Erythroblast (primary cell): ENCODE data around the gene TTLL8.
"Not testable (repeated sequence)": the region's sequence is repeated elsewhere in the genome, so short reads cannot be mapped to it uniquely, and the experiment has no call there.

Experiments used
- DNase-seq, 2 experiments: peaks; one replicate each; lab custom pipeline; 2025; lab: John Stamatoyannopoulos, UW
- GATA1 ChIP-seq: IDR thresholded peaks from 2 replicates; pipeline ENCODE4 v1.6.1; 2011; ENCODE audit warnings: low read depth, mild to moderate bottlenecking, control low read depth, low read length, moderate library complexity
- POLR2A ChIP-seq: IDR thresholded peaks from 2 replicates; pipeline ENCODE4 v1.6.1; 2011; ENCODE audit warnings: mild to moderate bottlenecking, low read length

TTLL8 gene

DNA sequence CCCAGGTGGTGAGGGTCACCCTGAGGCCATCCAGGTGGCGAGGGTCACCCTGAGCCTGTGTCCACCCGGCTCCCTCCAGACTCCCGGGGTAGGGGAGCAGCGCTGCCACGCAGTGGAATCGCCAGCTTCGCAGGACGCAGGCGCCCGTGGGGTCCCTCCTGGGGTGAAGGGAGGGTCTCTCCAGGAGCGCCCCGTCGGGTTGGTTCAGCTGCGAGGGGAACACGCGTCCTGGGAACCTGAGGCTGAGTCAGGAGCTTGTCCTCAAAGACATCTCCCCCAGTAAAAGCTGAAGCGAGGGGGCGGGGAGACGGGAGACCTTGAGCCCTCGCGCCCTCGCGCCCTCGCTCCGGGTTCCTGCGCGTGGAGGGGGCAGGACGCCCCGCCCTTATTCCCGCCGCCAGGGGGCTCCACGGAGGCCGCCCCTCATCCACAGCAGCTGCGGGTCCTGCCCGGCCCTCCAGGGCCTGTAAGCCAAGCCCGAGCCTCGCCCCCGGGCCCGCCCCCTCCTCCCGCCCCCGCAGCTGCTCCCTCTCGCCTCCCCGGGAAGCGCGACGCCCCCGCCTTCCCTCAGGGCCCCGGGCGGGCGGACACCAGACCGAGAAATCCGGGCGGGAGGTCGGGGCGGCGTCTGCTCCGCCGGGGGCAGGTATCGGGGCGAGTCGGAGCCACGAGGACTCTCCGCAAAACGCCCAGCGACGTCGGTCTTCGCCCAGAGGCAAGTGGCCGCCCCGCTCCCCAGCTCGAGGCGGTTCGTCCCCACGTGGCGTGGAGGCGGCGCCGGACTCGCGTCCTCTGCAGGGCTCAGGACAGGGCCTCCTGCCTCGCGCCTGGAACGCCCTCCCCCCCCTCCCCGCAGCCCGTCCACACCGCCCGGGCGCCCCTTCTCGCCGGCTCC is 74.7 kb downstream of the TTLL8 start:
- no peak for TF ChIP-seq POLR2A
- TF ChIP-seq GATA1 = no peak
- DNase-seq = peak in 1 of 2 experiments; percentile 44

DNA sequence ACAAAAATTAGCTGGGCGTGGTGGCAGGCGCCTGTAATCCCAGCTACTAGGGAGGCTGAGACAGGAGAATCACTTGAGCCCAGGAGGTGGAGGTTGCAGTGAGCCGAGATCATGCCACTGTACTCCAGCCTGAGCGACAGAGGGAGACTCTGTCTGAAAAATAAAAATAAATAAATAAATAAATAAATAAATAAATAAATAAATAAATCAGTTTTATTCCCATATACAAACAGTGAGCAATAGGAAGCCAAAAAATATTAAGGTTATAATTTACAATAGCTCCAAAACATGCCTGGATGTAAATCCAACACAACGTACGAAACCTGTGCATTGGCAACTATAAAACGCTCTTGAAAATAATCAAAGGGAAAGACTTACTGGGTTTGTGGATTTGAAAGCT is 76.3 kb downstream of the TTLL8 start:
- DNase-seq = not testable (repeated sequence)

- TF ChIP-seq GATA1 (no peak), POLR2A (no peak)
- peak; percentile 58 to 68 for DNase-seq
These were observed 78.4 kb downstream of the TTLL8 start for GRCh38 chr22:49979587-49980264.

GRCh38 chr22:49977578-49977977 is 80.5 kb downstream of the TTLL8 start:
- DNase-seq = no peak
- no peak for TF ChIP-seq POLR2A
- no peak for TF ChIP-seq GATA1

GRCh38 chr22:49976439-49977175 is 81.5 kb downstream of the TTLL8 start:
- peak in 1 of 2 experiments; percentile 24 for DNase-seq
- no peak for TF ChIP-seq POLR2A
- TF ChIP-seq GATA1 = no peak

DNA sequence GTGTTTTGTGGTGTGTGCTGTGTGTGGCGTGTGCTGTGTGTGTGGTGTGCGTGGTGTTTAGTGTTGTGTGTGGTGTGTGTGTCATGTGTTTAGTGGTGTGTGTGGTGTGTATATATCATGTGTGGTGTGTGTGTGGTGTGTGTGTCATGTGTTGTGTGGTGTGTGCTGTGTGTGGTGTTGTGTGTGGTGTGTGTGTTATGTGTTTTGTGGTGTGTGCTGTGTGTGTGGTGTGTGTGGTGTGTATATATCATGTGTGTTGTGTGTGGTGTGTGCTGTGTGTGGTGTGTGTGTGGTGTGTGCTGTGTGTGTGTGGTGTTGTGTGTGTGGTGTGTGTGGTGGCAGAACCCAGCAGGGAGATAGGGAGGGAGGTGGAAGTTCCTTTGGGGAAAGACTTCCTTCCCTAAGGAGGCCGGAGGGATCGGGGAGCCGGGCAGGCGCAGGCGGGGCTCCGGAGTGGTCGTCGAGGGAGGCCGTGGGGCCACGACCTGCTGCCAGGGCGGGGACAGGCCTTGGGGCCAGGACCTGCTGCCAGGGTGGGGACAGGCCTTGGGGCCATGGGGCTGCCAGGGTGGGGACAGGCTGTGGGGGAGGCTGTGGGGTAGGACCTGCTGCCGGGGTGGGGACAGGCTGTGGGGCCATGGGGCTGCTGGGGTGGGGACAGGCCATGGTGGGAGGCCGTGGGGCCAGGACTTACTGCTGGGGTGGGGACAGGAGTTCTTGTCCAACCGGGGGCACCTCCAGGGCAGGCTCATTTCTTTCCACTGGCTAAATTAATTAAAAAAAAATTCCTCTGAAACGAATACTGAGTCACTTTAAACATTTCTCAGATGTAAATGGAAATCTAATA is 82.3 kb downstream of the TTLL8 start:
- TF ChIP-seq POLR2A = no peak
- TF ChIP-seq GATA1 = no peak
- peak; percentile 55 to 74 for DNase-seq

- DNase-seq = no peak
- no peak for TF ChIP-seq GATA1
- TF ChIP-seq POLR2A = no peak
These were observed 84.8 kb downstream of the TTLL8 start for GRCh38 chr22:49973018-49973961.

GRCh38 chr22:49972163-49973017 is 85.7 kb downstream of the TTLL8 start:
- DNase-seq = no peak
- TF ChIP-seq GATA1 (no peak), POLR2A (no peak)

DNA sequence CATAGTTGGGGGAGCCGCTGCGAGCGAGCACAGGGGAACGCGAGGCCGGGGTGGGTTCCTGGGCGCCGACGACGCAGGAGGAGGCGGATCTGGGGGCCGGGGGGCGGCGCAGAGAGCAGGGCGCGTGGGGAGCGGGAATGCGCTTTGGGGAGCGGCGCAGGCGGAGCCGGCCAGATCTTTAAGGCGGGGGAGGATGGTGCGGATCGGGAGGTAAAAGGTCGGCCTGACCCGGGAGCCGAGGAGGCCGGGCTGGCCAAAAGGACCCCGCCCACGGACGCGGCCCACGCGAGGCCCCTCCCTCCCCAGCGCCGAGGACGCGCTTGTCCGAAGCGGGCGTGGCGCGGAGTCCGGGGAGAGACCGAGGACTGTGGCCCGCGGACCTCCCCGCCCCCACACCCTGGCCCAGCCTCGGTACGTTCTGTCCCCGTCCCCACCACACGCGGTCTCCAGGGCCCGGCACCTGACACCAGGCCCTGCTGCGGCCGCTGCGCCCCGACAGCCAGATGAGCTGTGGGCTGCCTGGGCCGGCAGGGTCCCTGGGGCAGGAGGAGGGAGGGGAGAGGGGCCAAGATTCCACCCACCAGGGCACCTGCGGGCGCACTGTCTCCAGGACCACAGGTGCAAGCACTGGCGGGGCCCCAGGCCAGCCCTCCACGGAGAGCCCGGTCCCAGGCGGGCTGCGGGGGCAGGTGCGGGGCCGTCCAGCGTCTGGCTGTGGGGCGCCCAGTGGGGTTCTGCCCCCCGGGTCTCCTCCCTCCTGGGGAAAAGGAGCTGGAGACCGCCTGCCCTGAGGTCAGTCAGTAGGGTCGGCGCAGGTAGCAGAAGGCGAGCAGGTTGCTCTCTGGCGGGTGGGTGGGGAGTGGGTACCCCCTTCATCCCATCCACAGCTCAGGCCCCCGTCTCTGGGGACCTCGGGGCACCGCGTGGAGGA is 86.6 kb downstream of the TTLL8 start:
- DNase-seq = peak; percentile 77 to 85
- TF ChIP-seq POLR2A = peak; percentile 35
- TF ChIP-seq GATA1 = no peak

GRCh38 chr22:49970528-49971231 is 87.4 kb downstream of the TTLL8 start:
- TF ChIP-seq GATA1 (no peak), POLR2A (peak; percentile 81)
- DNase-seq = peak; percentile 97 to 98
